CD4-positive, alpha-beta T cell treated with Interleukin-10 for 1 hour (primary cell): ENCODE measurements around the gene LHX3.
"Not testable (repeated sequence)": the region's sequence is repeated elsewhere in the genome, so short reads cannot be mapped to it uniquely, and the experiment has no call there.

Experiments
- DNase-seq: peaks from one replicate; pipeline ENCODE4 v3.0.0-alpha.2; 2020

The LHX3 gene

DNA sequence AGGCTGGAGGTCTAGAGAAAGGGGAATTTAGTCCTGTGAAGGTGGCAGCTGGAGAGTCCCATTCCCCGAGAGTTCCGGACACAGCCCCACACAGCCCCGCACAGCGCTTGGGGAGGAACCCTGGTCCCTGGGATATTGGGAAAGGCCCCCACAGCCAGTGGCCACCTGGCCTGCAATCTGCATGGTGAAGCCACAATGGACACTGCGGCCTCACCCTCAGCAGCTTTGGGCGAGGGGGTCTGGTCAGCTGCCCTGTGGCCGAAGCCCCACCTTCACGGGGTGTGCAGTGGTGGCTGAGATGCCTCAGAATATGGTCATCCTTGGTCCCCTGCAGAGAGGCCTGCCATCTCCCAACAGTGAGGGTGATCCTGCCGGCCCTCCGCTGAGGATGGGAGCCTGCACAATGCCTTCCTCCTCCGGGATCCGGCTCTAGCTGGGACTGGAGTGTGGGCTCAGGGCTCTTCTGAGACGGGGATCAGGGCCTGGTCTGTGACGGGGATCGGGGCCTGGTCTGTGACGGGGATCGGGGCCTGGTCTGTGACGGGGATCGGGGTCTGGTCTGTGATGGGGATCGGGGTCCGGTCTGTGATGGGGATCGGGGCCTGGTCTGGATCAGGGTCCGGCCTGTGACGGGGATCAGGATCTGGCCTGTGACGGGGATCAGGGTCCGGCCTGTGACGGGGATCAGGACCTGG is 52.9 kb downstream of the LHX3 start:
- no peak for DNase-seq

DNA sequence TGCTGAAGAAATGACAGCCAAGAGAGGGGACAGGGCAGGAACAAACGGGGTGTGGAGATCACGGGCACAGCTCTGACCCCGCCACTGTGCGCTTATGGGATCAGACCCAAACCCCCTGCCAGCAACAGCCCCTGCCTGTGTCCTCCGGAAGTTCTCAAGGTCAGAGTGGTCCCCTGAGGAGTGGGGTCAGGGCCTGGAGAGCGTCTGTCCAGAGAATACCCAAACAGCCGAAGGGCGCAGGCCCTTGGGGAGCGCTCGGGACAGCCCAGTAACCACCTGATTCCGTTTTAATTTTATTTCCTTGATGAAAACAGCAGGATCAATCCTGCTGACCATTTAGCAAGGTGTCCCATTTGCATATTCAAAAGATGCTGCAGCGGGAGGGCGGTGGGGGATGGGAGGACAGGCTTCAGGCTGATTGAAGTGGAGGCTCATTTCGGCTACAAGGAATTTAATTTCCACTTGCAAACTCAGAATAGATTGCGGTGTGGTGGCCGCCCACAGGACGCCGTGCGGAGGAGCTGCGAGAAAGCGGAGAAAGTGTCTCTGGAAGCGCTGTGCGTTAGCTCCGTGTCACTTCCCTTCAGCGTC is 53.6 kb downstream of the LHX3 start:
- DNase-seq = no peak

DNA sequence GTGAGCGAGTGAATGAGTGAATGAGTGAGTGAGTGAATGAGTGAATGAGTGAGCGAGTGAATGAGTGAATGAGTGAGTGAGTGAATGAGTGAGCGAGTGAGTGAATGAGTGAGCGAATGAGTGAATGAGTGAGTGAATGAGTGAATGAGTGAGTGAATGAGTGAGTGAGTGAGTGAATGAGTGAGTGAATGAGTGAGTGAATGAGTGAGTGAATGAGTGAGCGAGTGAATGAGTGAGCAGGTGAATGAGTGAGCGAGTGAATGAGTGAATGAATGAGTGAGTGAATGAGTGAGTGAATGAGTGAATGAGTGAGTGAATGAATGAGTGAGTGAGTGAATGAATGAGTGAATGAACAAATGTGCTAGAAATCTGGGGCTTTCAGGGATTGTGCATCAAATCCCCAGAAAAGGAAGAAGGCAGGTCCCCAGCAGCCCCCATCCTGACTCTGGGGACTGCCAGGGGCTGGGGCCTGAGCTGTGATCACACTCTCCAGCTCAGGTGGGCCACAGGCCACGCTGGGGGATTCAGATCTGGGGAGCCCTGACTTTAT is 54.2 kb downstream of the LHX3 start:
- DNase-seq = not testable (repeated sequence)

DNA sequence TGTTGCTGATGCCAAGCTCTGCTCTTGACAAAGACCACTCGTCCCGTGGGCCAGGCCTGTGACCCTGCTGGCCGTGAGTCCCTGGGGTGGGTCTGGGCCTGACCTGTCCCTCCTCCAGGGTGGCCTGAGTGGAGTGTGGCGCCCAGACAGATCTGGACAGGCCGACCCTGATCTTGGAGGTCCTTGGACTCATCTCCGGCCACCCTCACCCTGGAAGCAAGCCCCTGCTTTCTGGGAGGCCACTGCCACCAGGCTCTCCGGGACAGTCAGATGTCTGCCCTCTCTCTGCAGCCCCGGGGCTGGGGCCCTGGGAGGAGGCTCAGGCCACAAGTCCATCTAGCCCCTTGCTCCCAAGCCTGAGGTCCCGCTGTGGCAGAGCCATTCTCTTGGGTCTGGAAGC is 55.1 kb downstream of the LHX3 start:
- no peak for DNase-seq

DNA sequence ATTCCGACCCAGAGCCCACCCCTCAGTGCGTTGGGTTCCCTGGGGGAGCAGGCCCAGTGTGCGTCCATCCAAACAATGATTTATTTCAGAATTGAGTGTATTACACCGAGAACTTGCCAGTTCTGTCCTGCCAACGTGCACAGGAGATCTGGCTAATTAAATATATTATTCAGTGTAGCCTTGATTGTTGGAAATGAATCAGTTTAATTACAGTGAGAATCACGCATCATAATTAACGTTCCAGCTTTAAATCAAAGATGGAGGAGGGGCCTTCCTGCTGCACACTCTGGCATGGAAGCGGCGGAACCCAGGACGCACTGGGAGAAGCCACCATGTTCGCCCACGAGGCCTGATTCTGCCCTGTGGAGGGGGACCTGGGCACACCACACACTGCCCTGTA is 55.6 kb downstream of the LHX3 start:
- DNase-seq = no peak

DNA sequence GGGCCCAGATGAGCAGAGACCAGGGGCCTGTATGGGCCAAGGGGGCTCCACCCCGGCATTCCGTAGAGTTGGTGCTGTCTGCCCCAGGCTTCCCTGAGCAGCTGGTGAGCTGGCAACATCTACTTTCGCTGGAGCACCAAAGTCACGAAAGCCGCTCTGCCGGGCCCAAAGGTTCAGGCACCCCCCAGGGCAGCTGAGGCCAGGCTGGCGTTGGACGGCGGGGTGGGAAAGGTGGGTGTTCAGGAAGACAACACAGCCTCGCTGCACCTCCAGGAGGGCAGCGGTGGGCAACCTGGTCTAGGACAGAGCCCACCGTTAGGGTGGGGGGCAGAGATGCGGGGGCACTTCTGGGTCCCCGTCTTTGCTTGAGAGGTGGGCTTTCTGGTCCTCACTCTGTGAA is 56.2 kb downstream of the LHX3 start:
- no peak for DNase-seq

DNA sequence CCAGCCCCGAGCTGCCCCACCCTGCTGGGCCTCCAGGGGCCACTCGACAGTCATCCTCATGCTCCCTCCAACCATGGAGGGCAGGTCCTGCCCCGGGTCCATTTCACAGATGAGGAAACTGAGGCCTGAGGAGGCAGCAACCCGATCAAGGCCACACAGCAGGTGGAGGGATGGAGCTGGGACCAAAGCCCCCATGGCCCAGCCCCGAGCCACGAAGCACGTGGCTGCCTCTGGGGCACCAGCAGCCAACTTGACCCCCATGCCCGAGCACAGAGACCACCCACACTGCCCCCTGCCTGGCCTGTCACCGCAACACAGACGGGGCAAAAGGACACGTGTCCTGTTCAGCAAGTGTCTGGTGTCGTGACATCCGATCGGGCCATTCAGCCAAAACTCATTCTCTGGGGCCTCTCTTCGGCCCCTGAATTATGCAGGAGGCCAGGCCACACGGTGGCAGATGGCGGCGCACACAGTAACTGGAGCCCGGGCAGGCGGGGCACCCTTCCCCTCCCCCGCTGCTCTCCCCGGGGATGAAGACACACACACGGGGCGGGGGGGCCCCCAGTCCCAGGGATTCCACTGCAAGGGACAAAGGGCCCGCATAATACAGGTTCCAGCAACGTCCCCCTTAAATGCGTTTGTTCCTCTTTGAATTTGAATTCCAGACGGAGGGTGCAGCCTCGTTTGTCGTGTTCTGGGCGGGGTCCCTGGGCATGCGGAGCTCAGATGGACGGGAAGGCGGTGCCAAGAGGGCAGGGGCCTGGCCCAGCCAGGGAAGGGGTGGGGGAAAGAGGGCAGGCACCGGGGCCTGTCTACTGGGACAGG is 56.8 kb downstream of the LHX3 start:
- DNase-seq = no peak

DNA sequence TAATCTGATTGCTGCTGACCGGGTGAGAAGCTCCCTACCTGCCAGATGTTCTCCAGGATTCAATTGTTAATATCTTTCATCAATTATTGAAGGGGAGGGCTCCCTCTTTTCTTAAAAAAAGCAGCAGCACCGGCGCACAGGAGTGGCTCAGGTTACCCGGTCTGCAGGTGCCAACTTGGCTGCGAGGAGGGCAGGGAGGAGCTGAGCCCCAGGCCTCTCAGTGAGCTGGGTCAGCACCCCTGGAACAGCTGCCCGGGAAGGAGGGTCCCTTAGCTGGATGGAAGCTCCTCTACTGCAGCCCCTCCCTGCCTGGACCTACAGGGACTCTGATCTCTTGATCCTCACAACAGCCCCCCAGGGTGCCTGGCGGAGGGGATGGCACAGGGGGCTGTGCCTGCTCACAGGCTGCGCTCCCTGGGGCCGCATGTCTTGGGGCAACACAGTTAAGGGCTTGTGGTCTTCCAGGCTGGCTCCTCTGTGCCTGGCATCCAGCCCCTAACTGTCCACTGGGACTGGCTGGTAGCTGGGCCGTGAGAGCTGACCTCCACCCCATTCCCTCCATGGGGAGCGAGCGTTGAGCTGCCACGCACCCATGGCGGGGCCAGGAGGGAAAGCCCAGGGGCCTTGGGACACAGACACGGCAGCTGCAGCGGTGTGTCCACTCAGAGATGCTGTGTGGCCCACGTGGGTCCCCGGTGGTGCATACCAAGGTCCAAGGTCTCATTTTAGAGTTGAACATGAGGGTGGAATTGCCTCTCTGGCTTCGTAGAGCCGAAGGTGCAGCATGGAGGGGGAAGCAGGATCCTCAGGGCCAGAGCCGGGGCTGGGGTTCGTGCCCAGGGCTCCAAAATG is 57.7 kb downstream of the LHX3 start:
- DNase-seq = no peak
